Loucy (cell line): ENCODE measurements around the gene TMEM9.

ENCODE experiments used
- EZH2phosphoT487 ChIP-seq: fragments of 200-600 bp; IDR thresholded peaks from 2 replicates; pipeline ENCODE4 v1.6.1; 2018; ENCODE audit warnings: antibody characterized with exemption, mild to moderate bottlenecking, moderate library complexity, borderline replicate concordance
- TF ChIP-seq, protein P1 (sequence below): fragments of 200-600 bp; sonication (generic); conservative IDR thresholded peaks from 2 replicates; pipeline ENCODE4 v1.5.1; 2014; ENCODE audit warnings: mild to moderate bottlenecking, antibody characterized with exemption, low read length

DNA sequence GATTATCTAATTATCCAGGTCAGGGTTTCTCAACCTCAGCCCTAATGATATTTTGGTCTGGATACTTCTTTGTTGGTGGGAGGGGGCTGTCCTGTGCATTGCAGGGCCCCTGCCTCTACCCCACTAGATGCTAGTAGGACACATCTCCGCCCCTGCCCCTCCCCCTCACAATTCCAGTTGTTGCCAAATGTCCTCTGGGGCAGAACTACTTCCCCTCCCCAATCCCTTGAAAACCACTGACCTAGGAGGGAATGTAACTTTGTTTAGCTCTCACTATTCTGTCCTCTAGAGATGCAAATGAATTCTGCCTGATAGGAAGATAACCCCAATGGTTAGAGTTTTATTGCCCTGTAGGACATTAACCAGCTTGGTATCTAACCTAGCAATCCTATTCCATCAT lies 50.1 kb downstream of the TMEM9 start:
- TF ChIP-seq, protein P1, sequence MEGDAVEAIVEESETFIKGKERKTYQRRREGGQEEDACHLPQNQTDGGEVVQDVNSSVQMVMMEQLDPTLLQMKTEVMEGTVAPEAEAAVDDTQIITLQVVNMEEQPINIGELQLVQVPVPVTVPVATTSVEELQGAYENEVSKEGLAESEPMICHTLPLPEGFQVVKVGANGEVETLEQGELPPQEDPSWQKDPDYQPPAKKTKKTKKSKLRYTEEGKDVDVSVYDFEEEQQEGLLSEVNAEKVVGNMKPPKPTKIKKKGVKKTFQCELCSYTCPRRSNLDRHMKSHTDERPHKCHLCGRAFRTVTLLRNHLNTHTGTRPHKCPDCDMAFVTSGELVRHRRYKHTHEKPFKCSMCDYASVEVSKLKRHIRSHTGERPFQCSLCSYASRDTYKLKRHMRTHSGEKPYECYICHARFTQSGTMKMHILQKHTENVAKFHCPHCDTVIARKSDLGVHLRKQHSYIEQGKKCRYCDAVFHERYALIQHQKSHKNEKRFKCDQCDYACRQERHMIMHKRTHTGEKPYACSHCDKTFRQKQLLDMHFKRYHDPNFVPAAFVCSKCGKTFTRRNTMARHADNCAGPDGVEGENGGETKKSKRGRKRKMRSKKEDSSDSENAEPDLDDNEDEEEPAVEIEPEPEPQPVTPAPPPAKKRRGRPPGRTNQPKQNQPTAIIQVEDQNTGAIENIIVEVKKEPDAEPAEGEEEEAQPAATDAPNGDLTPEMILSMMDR = no peak
- no peak for TF ChIP-seq EZH2phosphoT487
